Measurements from ENCODE around the gene ALK. TPM values are rescaled to one million over a fixed set of nuclear protein-coding genes. Genes with fewer than 3 reads are reported as not detected.

Gene ALK
- total RNA-seq, 1 experiment from 2014 or later = 59.6 TPM

DNA sequence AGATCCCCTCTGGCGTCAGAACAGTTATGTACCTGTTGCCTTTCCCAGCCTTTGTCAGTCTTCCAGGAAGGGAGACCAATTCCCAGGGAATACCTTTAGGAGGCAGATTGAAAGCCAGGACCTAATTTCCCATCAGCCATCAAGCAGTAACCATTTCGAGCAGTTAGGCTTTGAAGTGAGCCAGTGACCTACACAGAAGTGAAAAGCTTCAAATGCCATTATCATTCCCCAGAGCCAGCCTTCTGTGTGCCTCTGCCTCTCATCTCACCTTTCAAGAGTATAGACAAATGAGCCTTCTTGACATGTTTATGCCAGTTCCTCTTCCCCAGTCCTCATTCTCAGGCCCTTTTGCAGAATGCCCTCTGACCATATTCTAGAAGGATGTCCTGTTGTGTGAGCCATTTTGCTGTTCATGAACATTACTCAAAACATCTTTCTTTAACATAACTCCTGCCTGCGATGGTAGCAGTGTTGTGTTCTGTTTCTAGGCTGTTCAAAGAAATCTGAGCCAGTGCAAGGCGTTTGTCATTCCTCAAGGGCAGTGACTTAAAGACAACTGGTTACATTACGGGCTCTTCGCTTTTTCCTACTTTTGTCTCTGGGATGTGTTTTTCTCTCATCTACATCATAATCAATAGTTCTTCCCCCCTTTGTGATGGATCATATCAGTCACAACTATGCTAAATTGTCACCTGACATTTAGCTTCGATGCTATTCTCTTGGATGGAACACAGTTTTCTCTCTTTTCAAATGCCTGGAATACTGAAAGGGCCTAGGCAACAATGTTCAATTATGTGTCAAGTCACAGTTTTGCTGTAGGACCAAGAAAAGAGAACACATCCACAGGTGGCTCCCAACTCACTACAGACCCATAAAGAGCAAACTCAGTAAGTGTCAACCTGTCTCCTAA, 138.6 kb downstream of the ALK start:
- Histone ChIP-seq H3K36me3 (no peaks in the 10 kb centered on the region; the same call in 1 of the 2 replicates), H3K27me3 (no peaks in the 10 kb centered on the region), H3K27ac (no peak overlapping the region), H3K4me1 (peaks cover 8% of the 10 kb centered on the region), H3K9me3 (replicated peaks) (no peaks in the 10 kb centered on the region), H3K4me3 (no peak overlapping the region)
- no peak for DNase-seq

DNA sequence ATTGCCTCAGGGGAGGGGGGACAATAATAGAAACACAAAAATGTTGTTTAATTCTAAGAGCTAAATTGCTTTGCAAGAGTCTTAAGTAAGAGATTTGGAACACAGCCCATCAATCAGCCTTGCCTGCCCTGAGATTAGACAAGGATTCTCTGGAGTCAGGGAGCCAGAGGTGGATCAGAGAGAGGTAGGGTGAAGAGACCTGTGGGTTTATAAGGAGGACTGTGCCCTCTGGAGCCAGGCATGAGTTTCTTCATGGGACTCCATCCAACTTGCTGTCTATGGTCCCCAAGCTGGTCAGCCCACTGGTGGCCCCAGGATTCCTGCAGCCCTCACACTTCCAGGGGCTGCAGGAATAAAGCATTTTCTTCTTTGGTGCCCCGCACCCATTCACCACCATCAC, 139.3 kb downstream of the ALK start:
- Histone ChIP-seq H3K4me1 (peaks cover 1% of the 10 kb centered on the region), H3K9me3 (replicated peaks) (no peaks in the 10 kb centered on the region), H3K36me3 (no peaks in the 10 kb centered on the region; the same call in 1 of the 2 replicates), H3K27me3 (no peaks in the 10 kb centered on the region), H3K4me3 (no peak overlapping the region), H3K27ac (no peak overlapping the region)
- DNase-seq = no peak

DNA sequence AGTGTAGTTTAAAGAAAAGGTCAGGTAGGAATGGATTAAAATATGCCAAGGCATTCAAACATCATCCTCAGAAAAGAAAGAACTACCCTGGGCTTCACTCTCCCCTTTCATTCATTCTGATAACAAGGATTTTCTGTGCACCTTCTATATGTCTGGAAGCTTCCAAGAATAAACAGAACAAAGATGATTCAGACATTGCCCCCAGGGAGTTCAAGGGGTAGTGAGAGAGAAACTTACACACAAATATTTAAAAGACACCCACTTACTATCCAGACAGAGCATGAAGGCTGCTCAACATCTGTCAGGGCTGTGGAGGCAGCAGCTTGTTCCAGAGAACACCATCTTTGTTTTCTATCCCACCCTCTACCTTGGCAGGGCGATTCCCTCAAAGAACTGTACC, 140.5 kb downstream of the ALK start:
- DNase-seq = no peak
- Histone ChIP-seq H3K4me1 (no peaks in the 10 kb centered on the region), H3K27me3 (no peaks in the 10 kb centered on the region), H3K9me3 (replicated peaks) (no peaks in the 10 kb centered on the region), H3K36me3 (no peaks in the 10 kb centered on the region), H3K27ac (no peak overlapping the region), H3K4me3 (no peak overlapping the region)

DNA sequence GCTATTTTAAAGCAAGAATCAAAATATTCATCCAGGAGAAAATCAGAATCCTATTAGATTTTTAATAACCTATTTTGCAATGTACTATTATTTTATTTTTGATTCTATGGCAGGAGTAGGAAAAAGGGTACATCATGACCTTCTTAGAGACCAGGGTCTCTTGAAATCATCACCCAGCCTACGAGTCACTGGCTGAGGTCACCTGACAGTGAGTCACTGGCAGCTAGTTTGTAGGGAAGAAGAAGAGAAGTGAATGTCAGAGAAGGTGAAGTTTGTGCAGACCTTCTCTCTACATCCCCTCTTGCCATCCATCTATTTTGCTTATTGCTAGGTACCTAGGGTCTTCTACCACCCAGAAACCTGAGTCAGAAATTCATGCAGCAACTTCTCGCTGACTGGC, 144.2 kb downstream of the ALK start:
- no peak overlapping the region for H3K4me3 ChIP-seq
- no peaks in the 10 kb centered on the region for H3K9me3 ChIP-seq (replicated peaks)
- H3K27me3 ChIP-seq = no peaks in the 10 kb centered on the region
- no peaks in the 10 kb centered on the region; the same call in 1 of the 2 replicates for H3K36me3 ChIP-seq
- peaks cover 11% of the 10 kb centered on the region for H3K4me1 ChIP-seq
- DNase-seq = no peak
- no peak overlapping the region for H3K27ac ChIP-seq

DNA sequence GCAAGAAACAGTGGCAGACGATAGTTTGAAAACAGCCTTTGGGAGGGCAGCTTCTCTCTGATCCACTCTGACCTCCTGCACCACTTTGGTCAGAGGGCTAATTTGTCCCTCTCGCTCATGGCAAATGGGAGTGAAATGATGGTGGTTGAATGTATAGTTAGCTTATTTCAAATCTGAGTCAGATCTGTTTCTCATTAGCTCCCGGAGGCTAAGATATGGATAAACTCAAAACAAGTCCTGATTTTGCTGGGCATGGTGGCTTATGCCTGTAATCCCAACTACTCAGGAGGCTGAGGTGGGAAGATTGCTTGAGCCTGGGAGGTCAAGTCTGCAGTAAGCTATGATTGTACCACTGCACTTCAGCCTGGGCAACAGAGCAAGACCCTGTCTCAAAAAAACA, 145.0 kb downstream of the ALK start:
- Histone ChIP-seq H3K4me1 (peaks cover 11% of the 10 kb centered on the region), H3K36me3 (no peaks in the 10 kb centered on the region; the same call in 1 of the 2 replicates), H3K9me3 (replicated peaks) (no peaks in the 10 kb centered on the region), H3K27ac (no peak overlapping the region), H3K27me3 (no peaks in the 10 kb centered on the region), H3K4me3 (no peak overlapping the region)
- no peak for DNase-seq

DNA sequence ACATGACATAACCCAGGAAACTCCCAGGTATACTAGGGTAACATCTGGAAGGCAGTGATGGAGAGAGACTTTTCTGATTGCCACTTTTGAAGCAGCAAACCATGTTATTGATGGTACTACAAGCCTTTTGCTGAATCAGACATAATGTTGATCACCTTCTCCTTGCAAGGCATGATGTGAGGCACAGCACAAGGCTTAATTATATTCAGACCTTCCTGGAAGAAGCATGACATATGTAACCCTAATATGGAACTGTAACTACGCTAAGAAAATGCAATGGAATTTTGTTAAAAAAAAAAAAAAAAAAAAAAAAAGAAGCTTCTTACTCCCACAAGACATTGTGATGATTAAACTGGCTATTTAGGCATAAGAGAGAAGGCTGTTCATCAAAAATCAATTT, 145.4 kb downstream of the ALK start:
- H3K36me3 ChIP-seq = no peaks in the 10 kb centered on the region; the same call in 1 of the 2 replicates
- H3K4me1 ChIP-seq = peaks cover 11% of the 10 kb centered on the region
- DNase-seq = no peak
- no peaks in the 10 kb centered on the region for H3K9me3 ChIP-seq (replicated peaks)
- no peak overlapping the region for H3K4me3 ChIP-seq
- H3K27me3 ChIP-seq = no peaks in the 10 kb centered on the region
- H3K27ac ChIP-seq = no peak overlapping the region

DNA sequence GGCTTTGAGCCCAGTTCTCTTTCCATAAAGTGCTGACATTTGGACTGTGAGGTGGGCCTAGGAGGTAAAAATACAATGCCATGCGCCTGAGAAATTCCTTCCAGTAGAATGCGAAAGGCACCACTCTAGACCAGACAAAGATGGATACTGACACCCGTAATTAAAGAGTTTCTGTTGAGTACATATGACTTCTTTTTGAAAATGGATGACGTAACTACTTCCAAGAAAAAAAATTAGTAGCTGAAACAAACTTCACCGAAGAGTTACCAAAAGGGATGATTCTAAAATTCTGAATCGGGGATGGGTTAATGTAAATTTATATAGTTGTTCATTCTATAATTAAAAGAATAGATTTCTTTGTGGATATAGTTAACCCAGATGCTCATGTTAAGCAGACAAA, 146.8 kb downstream of the ALK start:
- Histone ChIP-seq H3K27ac (no peak overlapping the region), H3K4me1 (peaks cover 11% of the 10 kb centered on the region), H3K4me3 (no peak overlapping the region), H3K36me3 (no peaks in the 10 kb centered on the region; the same call in 1 of the 2 replicates), H3K27me3 (no peaks in the 10 kb centered on the region), H3K9me3 (replicated peaks) (no peaks in the 10 kb centered on the region)
- no peak for DNase-seq

DNA sequence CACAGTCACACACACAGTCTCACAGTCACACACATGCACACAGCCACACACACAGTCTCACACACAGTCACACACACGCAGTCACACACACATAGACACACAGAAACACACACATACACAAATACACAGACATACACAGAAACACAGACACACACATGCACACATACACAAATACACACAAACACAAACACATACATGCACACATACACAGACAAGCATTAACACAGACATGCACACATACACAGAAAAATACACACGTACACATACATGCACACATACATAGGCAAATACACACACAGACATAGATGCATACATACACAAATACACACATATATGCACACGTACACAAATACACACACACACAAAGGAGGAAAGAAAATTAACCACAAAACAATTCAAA, 150.5 kb downstream of the ALK start:
- no peaks in the 10 kb centered on the region for H3K27me3 ChIP-seq
- H3K27ac ChIP-seq = no peak overlapping the region
- no peak for DNase-seq
- H3K36me3 ChIP-seq = no peaks in the 10 kb centered on the region; the same call in 1 of the 2 replicates
- H3K4me3 ChIP-seq = no peak overlapping the region
- H3K9me3 ChIP-seq (replicated peaks) = no peaks in the 10 kb centered on the region
- peaks cover 24% of the 10 kb centered on the region for H3K4me1 ChIP-seq

DNA sequence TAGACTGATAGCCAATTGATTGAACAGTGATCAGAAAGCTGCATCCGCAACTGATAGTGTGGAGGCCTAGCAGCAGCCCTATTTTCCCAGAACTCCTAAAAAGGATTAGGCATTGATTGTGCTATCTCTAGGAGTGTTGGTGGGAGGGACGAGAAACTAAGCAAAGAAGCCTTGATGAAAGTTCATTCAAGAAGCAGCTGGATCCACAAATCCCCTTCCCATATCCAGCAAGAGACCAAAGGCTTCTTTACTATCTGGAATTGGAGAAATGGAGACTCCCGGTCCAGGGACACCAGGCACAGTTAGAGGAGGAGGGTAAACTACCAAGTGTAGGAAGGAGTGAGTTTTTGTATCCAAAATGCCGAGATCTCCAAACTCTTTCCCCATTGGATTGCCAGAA, 151.5 kb downstream of the ALK start:
- Histone ChIP-seq H3K36me3 (no peaks in the 10 kb centered on the region; the same call in 1 of the 2 replicates), H3K27ac (no peak overlapping the region), H3K9me3 (replicated peaks) (no peaks in the 10 kb centered on the region), H3K4me1 (peaks cover 16% of the 10 kb centered on the region), H3K4me3 (no peak overlapping the region), H3K27me3 (no peaks in the 10 kb centered on the region)
- no peak for DNase-seq

DNA sequence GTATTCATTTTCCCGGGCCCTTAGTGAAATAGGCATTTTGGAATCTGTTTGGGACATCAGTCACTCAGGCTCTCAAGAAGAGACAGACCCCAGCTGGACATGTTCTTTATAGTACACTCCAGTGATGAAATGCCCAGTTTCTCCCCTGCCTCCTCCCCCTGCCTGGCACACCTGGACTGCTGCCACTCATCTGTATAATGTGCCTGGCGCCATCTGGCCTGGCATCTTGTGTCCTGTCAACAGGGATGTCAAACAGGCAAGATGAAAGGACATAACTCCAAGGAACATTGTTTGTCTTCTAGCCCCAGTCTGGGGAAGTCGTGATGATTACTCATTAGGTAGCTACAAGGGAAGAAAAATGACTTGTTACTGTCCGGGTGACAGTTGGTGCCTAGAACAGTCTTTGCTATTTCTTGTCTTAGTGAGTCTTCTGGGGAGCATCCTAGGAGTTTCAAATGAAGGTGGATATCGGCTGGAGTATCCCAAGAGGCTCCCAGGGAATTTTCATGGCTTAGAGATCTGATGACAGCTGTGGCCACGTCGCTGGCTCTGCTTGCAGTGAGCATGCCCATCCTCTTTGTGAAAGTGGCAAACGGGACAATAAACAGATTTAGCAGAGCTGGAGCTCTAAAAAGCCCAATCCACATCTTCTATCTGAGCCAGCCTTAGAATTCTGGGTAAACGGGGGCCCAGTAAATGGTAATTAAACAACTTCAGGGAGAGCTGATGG, 153.6 kb downstream of the ALK start:
- DNase-seq = peak; percentile 73 to 88
- Histone ChIP-seq H3K9me3 (replicated peaks) (no peaks in the 10 kb centered on the region), H3K4me3 (no peak overlapping the region), H3K36me3 (no peaks in the 10 kb centered on the region), H3K27me3 (no peaks in the 10 kb centered on the region), H3K4me1 (peaks cover 12% of the 10 kb centered on the region), H3K27ac (peak overlapping the region; percentile 34)

DNA sequence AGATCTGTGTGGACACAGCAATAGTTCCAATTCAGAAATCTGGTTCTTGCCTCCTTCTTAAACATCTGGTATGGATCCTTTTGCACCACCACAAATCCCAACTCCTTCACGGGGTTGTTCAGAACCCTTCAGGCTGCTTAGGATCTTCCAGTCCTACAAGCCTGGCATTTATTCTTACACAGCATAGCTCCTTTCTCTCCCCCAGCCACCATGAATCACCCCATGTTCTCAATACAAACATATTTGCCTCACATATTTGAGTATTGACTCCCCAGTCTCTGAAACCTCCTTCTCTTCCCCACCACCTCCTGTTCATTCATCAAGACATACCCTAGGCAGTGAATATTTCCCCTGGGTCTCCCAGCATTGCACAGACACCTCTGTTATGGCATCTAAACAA, 155.2 kb downstream of the ALK start:
- H3K36me3 ChIP-seq = no peaks in the 10 kb centered on the region
- no peaks in the 10 kb centered on the region for H3K27me3 ChIP-seq
- no peak overlapping the region for H3K4me3 ChIP-seq
- no peaks in the 10 kb centered on the region for H3K9me3 ChIP-seq (replicated peaks)
- H3K27ac ChIP-seq = no peak overlapping the region
- DNase-seq = no peak
- peaks cover 12% of the 10 kb centered on the region for H3K4me1 ChIP-seq

DNA sequence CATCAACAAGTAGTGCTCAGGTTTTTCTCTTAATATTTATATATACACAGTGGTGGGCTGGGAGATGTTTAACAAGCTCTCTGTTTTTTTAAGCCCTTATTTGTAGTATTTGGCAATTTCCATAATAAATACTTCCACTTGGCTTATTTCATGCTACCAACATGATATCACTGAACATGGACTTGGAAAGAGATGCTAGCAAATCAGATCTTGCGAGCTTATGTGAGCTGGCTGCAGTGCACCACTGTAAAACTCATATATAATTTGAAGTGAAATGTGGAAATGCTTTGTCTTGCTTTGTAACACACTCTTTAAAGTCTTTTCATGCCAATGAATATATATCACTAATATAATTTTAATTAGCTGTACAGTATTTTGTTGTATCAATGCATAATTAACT, 155.7 kb downstream of the ALK start:
- H3K36me3 ChIP-seq = no peaks in the 10 kb centered on the region
- peaks cover 12% of the 10 kb centered on the region for H3K4me1 ChIP-seq
- no peak overlapping the region for H3K4me3 ChIP-seq
- H3K27ac ChIP-seq = no peak overlapping the region
- H3K9me3 ChIP-seq (replicated peaks) = no peaks in the 10 kb centered on the region
- no peak for DNase-seq
- no peaks in the 10 kb centered on the region for H3K27me3 ChIP-seq

DNA sequence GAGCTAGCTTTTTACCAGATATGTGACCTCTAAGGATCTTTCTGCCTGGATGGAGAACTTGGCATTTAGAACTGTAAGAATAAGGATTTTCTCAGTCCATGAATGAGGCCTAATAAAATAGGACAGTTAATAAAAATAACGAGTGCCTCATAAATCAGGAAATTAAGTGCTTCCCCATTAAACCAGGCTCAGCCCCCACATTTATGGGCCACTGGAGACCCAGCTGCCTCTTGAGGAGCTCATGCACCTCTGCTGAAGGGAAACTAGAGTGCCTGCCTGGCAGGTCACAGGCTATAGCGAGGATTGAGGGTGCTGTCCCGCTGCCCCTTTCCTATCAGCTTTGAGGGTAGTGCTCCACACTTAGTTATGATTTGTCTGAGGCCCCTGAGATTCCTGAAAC, 158.0 kb downstream of the ALK start:
- Histone ChIP-seq H3K27ac (no peak overlapping the region), H3K27me3 (no peaks in the 10 kb centered on the region), H3K4me1 (peaks cover 17% of the 10 kb centered on the region), H3K4me3 (no peak overlapping the region), H3K9me3 (replicated peaks) (no peaks in the 10 kb centered on the region), H3K36me3 (no peaks in the 10 kb centered on the region)
- no peak for DNase-seq

DNA sequence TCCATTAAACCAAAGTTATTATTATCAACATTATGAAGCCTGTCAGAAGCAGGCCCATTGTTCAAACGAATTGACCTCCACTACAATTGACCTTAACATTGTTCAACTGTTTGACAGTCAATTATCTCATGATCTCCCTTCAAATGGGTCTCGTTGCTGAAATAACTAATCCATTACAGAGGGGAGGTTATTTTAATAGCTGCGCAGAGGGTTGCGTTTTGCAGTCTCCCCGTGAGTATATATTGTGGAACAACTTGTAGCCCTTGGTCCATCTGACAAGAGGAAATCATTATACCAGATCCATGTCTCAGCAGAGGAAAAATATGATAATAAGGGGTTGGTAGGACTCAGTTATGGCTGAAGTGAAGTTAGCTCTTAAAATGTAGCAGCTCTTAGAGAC, 159.1 kb downstream of the ALK start:
- Histone ChIP-seq H3K27ac (no peak overlapping the region), H3K27me3 (no peaks in the 10 kb centered on the region), H3K9me3 (replicated peaks) (no peaks in the 10 kb centered on the region), H3K4me3 (no peak overlapping the region), H3K4me1 (peaks cover 18% of the 10 kb centered on the region), H3K36me3 (no peaks in the 10 kb centered on the region)
- DNase-seq = no peak

DNA sequence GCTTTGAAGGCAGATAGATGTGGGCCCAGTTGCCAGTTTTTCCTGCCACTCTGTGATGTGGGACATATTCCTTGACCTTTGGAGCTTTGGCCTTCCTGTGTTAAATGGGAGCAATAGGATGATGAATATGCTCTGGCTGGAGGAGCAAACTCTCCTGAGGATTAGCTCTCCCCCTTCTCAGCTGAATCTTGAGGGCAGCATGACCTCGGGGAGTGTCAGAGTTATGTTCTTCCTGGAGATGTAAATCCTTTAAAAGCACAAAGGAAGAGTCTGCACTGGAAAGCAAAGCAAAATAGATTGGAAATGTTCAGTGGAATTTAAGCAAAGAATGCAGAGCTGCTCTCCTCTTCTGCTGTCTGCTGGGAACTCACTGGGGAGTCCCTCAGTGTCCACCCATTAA, 160.1 kb downstream of the ALK start:
- H3K27me3 ChIP-seq = no peaks in the 10 kb centered on the region
- no peaks in the 10 kb centered on the region for H3K36me3 ChIP-seq
- H3K4me1 ChIP-seq = peaks cover 22% of the 10 kb centered on the region
- DNase-seq = no peak
- H3K27ac ChIP-seq = no peak overlapping the region
- H3K4me3 ChIP-seq = no peak overlapping the region
- H3K9me3 ChIP-seq (replicated peaks) = no peaks in the 10 kb centered on the region

All from SJCRH30 (cell line).